Common myeloid progenitor, CD34-positive (primary cell): ENCODE data around the gene GDPD5.

ENCODE experiments used
- CTCF ChIA-PET: fragments of 350-600 bp; sonication (Branson Sonifier 250); formaldehyde crosslinking; loops from one replicate; lab custom pipeline; 2021; ENCODE audit warnings: antibody characterized with exemption; lab: Charles Lee
- POLR2A ChIA-PET: fragments of 350-600 bp; sonication (Branson Sonifier 250); formaldehyde crosslinking; loops from one replicate; lab custom pipeline; 2021; ENCODE audit warnings: antibody characterized with exemption; lab: Charles Lee
- DNase-seq, 3 donors: peaks; one replicate each; pipeline versions ENCODE4 v3.0.0 to v3.0.0-alpha.2; 2013
- H3K27ac ChIP-seq, 2 experiments: 1 replicate in 1 of 2; 2 replicates in 1 of 2; pipeline ENCODE4 v1.7.0; 2013; ENCODE audit warnings: inconsistent platforms in 2 of 2, low read length in 2 of 2, mild to moderate bottlenecking in 2 of 2, low read depth in 1 of 2, moderate library complexity in 1 of 2; ENCODE audit not compliant: severe bottlenecking in 2 of 2, insufficient read depth in 1 of 2, poor library complexity in 1 of 2
- H3K27me3 ChIP-seq, 5 experiments: replicated peaks in 2 of 5; 1 replicate in 3 of 5; 2 replicates in 2 of 5; pipeline versions ENCODE4 v1.6.1 to v1.7.0; 2013; ENCODE audit warnings: low read length in 4 of 5, mild to moderate bottlenecking in 2 of 5, moderate library complexity in 2 of 5, inconsistent platforms in 1 of 5; ENCODE audit not compliant: insufficient read depth in 5 of 5, control insufficient read depth in 4 of 5
- H3K36me3 ChIP-seq, 4 experiments: 1 replicate in 2 of 4; 2 replicates in 2 of 4; pipeline versions ENCODE4 v1.6.1 to v1.7.0; 2013; ENCODE audit warnings: low read length in 3 of 4, control low read depth in 1 of 4, mild to moderate bottlenecking in 1 of 4; ENCODE audit not compliant: control insufficient read depth in 4 of 4, insufficient read depth in 4 of 4
- H3K4me1 ChIP-seq, 4 experiments: 1 replicate in 3 of 4; 2 replicates in 1 of 4; pipeline versions ENCODE4 v1.6.1 to v1.7.1; 2013; ENCODE audit warnings: low read length in 3 of 4, mild to moderate bottlenecking in 3 of 4, control low read depth in 1 of 4, inconsistent platforms in 1 of 4, moderate library complexity in 1 of 4; ENCODE audit not compliant: control insufficient read depth in 4 of 4, insufficient read depth in 4 of 4; ENCODE audit errors: control extremely low read depth in 1 of 4
- H3K4me3 ChIP-seq, 7 experiments: 1 replicate in 4 of 7; 2 replicates in 3 of 7; pipeline versions ENCODE4 v1.5.1 to v1.7.0; 2013; ENCODE audit warnings: mild to moderate bottlenecking in 7 of 7, low read length in 6 of 7, moderate library complexity in 6 of 7, inconsistent platforms in 2 of 7, low read depth in 2 of 7, control low read depth in 1 of 7; ENCODE audit not compliant: insufficient read depth in 4 of 7, control insufficient read depth in 1 of 7; ENCODE audit errors: extremely low read depth in 1 of 7
- H3K9me3 ChIP-seq, 5 experiments: 1 replicate in 4 of 5; 2 replicates in 1 of 5; pipeline versions ENCODE4 v1.6.1 to v1.7.1; 2013; ENCODE audit warnings: low read length in 4 of 5, mild to moderate bottlenecking in 2 of 5, inconsistent platforms in 1 of 5, low read depth in 1 of 5, moderate library complexity in 1 of 5; ENCODE audit not compliant: control insufficient read depth in 4 of 5, insufficient read depth in 2 of 5; ENCODE audit errors: control extremely low read depth in 1 of 5
- WGBS: methylation state at CpG from one replicate; pipeline ENCODE4 v1.1.5; 2013; ENCODE audit not compliant: insufficient coverage; 5-methylcytosine and 5-hydroxymethylcytosine counted together

Gene GDPD5

DNA sequence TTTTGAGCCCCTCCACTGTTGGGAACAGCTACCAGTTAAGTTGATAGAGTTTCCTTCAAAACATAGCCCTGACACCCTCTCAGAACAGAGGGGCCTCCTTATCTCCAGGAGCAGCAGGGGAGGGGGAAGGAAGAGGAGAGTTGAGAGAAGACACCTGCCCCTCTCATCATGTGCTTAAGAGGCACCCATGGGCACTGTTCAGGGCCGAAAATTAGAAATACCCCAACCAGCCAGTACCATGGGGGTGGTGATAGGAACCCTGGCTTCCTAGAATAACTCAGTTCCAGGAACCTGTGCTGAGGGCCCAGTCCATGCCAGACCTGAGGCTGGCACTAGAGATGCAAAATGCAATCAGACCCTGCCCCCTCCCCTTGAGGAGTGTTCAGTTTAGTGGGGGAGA, 9.3 kb upstream of the GDPD5 start:
- no peaks in the 10 kb centered on the region for H3K27me3 ChIP-seq
- no CpG with 5 or more reads among the region's 1 CpG for WGBS
- DNase-seq = peak; percentile 25 to 80 (median 63)
- H3K4me3 ChIP-seq = no peak overlapping the region
- CTCF ChIA-PET = interaction anchor here (1.3 to 13.0 kb wide), 7 partner anchors 14 to 147 kb away, joined by 5 to 229 read pairs (median 12); no protein-coding TSS in a partner anchor
- H3K36me3 ChIP-seq = no peaks in the 10 kb centered on the region
- peak overlapping the region in 1 of 2 experiments; percentile 77 for H3K27ac ChIP-seq
- peaks cover 7 to 29% (median 24%) of the 10 kb centered on the region in 4 experiments for H3K4me1 ChIP-seq
- POLR2A ChIA-PET = no interaction called here
- H3K9me3 ChIP-seq = no peaks in the 10 kb centered on the region

GRCh38 chr11:75534259-75535069, 8.7 kb upstream of the GDPD5 start:
- Histone ChIP-seq H3K36me3 (no peaks in the 10 kb centered on the region), H3K4me3 (no peak overlapping the region), H3K9me3 (no peaks in the 10 kb centered on the region), H3K27me3 (no peaks in the 10 kb centered on the region), H3K4me1 (peaks cover 7 to 29% (median 24%) of the 10 kb centered on the region in 4 experiments), H3K27ac (peak overlapping the region in 1 of 2 experiments; percentile 77)
- ChIA-PET CTCF (interaction anchor here (0.6 to 13.0 kb wide), 13 partner anchors 9 to 146 kb away, joined by 3 to 229 read pairs (median 5); partner anchors contain the start of gene GDPD5), POLR2A (interaction anchor here (0.7 kb wide), 1 partner anchor 466 kb away, joined by 4 read pairs; no protein-coding TSS in a partner anchor)
- peak in 2 of 3 donors; percentile 49 to 63 for DNase-seq
- 32% methylated on average over 12 of the region's 15 CpGs for WGBS

- 100% methylated on average over 1 of the region's 1 CpG for WGBS
- Histone ChIP-seq H3K36me3 (no peaks in the 10 kb centered on the region), H3K27ac (peak overlapping the region in 1 of 2 experiments; percentile 77), H3K9me3 (no peaks in the 10 kb centered on the region), H3K4me1 (peaks cover 7 to 29% (median 24%) of the 10 kb centered on the region in 4 experiments), H3K4me3 (no peak overlapping the region), H3K27me3 (no peaks in the 10 kb centered on the region)
- ChIA-PET CTCF (interaction anchor here (1.1 to 13.0 kb wide), 14 partner anchors 10 to 146 kb away, joined by 3 to 229 read pairs (median 5); no protein-coding TSS in a partner anchor), POLR2A (no interaction called here)
- DNase-seq = no peak
Measured at GRCh38 chr11:75533896-75534258, 8.1 kb upstream of the GDPD5 start.

DNA sequence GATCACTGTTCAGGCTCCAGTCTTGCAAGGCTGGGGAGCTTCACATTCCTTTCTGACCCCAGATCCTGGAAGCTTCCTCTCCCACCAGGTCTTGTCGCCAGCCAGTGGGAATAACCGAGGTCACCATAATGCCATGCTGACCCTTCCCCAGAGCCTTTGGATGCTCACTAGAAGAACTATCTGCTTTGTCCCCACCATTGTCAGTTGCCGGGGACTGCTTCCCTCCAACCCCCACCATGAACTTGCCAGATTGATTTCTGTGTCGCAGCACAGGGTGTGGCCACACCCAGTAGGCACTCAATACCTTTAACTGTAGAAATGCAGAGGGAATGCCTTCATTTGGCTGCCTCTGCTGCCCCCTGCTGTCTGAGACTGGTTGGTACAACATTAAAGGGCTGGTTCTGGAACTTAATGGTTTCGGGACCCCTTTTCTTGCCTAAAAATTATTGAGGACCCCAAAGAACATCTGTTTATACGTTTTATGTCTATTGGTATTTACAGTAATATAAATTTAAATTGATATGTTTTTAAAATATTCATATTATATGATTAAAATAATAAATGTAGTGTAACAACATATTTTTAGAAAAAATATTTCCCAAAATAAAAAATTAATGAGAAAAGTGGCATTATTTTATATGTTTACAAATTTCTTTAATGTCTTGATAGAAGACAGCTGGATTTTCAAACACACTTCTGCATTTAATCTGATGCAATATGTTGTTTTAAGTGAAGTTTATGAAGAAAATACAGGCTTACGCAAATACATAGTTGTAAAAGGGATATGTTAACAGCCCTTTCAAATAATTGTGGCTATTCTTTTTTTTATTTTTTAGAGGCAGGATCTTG, 6.7 kb upstream of the GDPD5 start:
- Histone ChIP-seq H3K36me3 (no peaks in the 10 kb centered on the region), H3K27me3 (no peaks in the 10 kb centered on the region), H3K9me3 (no peaks in the 10 kb centered on the region), H3K4me3 (no peak overlapping the region), H3K4me1 (peaks cover 3 to 25% (median 22%) of the 10 kb centered on the region in 4 experiments), H3K27ac (no peak overlapping the region)
- ChIA-PET POLR2A (no interaction called here), CTCF (interaction anchor here (0.6 to 13.0 kb wide), 33 partner anchors 12 to 1671 kb away, joined by 3 to 229 read pairs (median 4); no protein-coding TSS in a partner anchor)
- 55% methylated on average over 5 of the region's 7 CpGs for WGBS
- peak; percentile 65 to 86 (median 81) for DNase-seq

DNA sequence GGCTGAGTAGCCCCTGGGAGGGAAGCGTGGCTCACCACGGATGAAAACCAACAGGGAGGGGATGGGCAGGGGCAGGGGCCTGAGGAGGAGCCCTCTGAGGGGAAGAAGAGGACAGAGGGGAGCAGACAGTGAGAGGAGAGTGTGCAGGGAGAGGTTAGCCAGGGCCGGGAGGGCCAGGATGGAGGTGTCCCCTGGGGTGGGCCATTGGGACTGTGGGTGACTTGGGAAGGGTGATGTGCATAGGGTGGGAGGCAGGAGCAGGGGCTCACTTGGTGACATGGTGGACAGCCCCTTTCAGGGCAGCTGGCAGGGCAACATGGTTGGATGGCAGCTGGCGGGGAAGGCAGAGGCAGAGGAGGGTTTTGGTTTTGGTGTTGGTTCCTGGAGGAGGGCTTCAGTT, 5.6 kb upstream of the GDPD5 start:
- ChIA-PET CTCF (interaction anchor here (0.8 to 13.0 kb wide), 23 partner anchors 10 to 251 kb away, joined by 3 to 229 read pairs (median 4); no protein-coding TSS in a partner anchor), POLR2A (no interaction called here)
- H3K9me3 ChIP-seq = no peaks in the 10 kb centered on the region
- no peak overlapping the region for H3K4me3 ChIP-seq
- H3K27me3 ChIP-seq = no peaks in the 10 kb centered on the region
- WGBS = 94% methylated on average over 4 of the region's 4 CpGs
- H3K4me1 ChIP-seq = peaks cover 3 to 26% (median 24%) of the 10 kb centered on the region in 4 experiments
- no peak for DNase-seq
- H3K27ac ChIP-seq = no peak overlapping the region
- no peaks in the 10 kb centered on the region for H3K36me3 ChIP-seq

GRCh38 chr11:75530577-75530976, 4.8 kb upstream of the GDPD5 start:
- 96% methylated on average over 3 of the region's 3 CpGs for WGBS
- ChIA-PET CTCF (interaction anchor here (1.1 to 13.0 kb wide), 15 partner anchors 10 to 251 kb away, joined by 3 to 229 read pairs (median 7); no protein-coding TSS in a partner anchor), POLR2A (no interaction called here)
- no peak overlapping the region for H3K27ac ChIP-seq
- H3K36me3 ChIP-seq = no peaks in the 10 kb centered on the region
- H3K4me3 ChIP-seq = no peak overlapping the region
- no peaks in the 10 kb centered on the region for H3K27me3 ChIP-seq
- H3K4me1 ChIP-seq = peaks cover 3 to 25% (median 24%) of the 10 kb centered on the region in 4 experiments
- H3K9me3 ChIP-seq = no peaks in the 10 kb centered on the region
- DNase-seq = no peak
